HepG2 (cell line): ENCODE measurements around the gene TMEM255B. TPM values are rescaled to one million over a fixed set of nuclear protein-coding genes. Genes with fewer than 3 reads are reported as not detected.
"Not testable (repeated sequence)": the region's sequence is repeated elsewhere in the genome, so short reads cannot be mapped to it uniquely, and the experiment has no call there.

Source experiments
- ATAC-seq: fragments of 200-7000 bp; cut with Tn5 transposase; 3 replicates; pipeline ENCODE4 v1.9.1; 2020; ENCODE audit warnings: mild to moderate bottlenecking, moderate library complexity
- BruUV-seq: library from RNA; stranded (reverse); fragments of 400-500 nt; replicated peaks from 2 replicates; lab custom pipeline; 2021; lab: Mats Ljungman, UMichigan
- CTCF ChIA-PET: fragments of 300-600 bp; formaldehyde crosslinking; extraction: SDS; loops from one replicate; lab custom pipeline; 2021; ENCODE audit warnings: low total read pairs, inconsistent platforms, low intra/inter-chr PET ratio; lab: Yijun Ruan, JAX
- POLR2A ChIA-PET: fragments of 350-600 bp; sonication (Branson Sonifier 250); formaldehyde crosslinking; loops from one replicate; lab custom pipeline; 2020; ENCODE audit warnings: antibody characterized with exemption, inconsistent platforms; lab: Yijun Ruan, JAX
- DNase-seq: peaks from one replicate; pipeline ENCODE4 v3.0.0-alpha.2; 2015; ENCODE audit warnings: low spot score
- FAIRE-seq: peaks from 3 replicates; lab custom pipeline; 2011; peaks lifted over from hg19 to GRCh38; lab: Jason Lieb, UNC
- H2AFZ ChIP-seq: one replicate; pipeline ENCODE4 v1.6.1; 2011; ENCODE audit warnings: low read length, inconsistent platforms
- H3K27ac ChIP-seq: fragments of 300-600 bp; 3 replicates; pipeline ENCODE4 v1.8.0; 2011; ENCODE audit warnings: mixed run types, mild to moderate bottlenecking, mixed read lengths, low read length, inconsistent platforms; ENCODE audit not compliant: insufficient read depth; ENCODE audit errors: extremely low read length
- H3K27me3 ChIP-seq, 2 experiments: fragments of 200-600 bp in 1 of 2; 2 replicates in 1 of 2; 3 replicates in 1 of 2; pipeline versions ENCODE4 v1.6.0 to v1.8.0; 2011; ENCODE audit warnings: low read length in 2 of 2, mild to moderate bottlenecking in 2 of 2, moderate library complexity in 2 of 2, inconsistent platforms in 1 of 2; ENCODE audit not compliant: insufficient read depth in 2 of 2, control insufficient read depth in 1 of 2
- H3K36me3 ChIP-seq, 2 experiments: fragments of 200-600 bp in 1 of 2; replicated peaks in 1 of 2; 2 replicates in 1 of 2; 3 replicates in 1 of 2; pipeline versions ENCODE4 v1.5.1 to v1.8.0; 2011; ENCODE audit warnings: low read length in 2 of 2, inconsistent platforms in 1 of 2; ENCODE audit not compliant: insufficient read depth in 2 of 2, control insufficient read depth in 1 of 2
- H3K4me1 ChIP-seq: 2 replicates; pipeline ENCODE4 v1.5.1; 2012; ENCODE audit warnings: low read length, inconsistent platforms; ENCODE audit not compliant: insufficient read depth
- H3K4me2 ChIP-seq: 2 replicates; pipeline ENCODE4 v1.6.0; 2011; ENCODE audit warnings: low read depth, low read length, inconsistent platforms
- H3K4me3 ChIP-seq, 3 experiments: fragments of 200-600 bp in 1 of 3; sonication (generic), shearing (Covaris generic) in 1 of 3; replicated peaks in 1 of 3; 2 replicates each; pipeline ENCODE4 v1.5.1; 2011 to 2016; ENCODE audit warnings: low read length in 3 of 3, inconsistent platforms in 2 of 3, low read depth in 2 of 3, mild to moderate bottlenecking in 2 of 3, control low read depth in 1 of 3, mixed read lengths in 1 of 3; ENCODE audit not compliant: insufficient read depth in 1 of 3
- H3K79me2 ChIP-seq: one replicate; pipeline ENCODE4 v1.6.1; 2011; ENCODE audit warnings: low read length, inconsistent platforms; ENCODE audit not compliant: insufficient read depth
- H3K9ac ChIP-seq: 2 replicates; pipeline ENCODE4 v1.6.0; 2011; ENCODE audit warnings: mild to moderate bottlenecking, low read depth, low read length, inconsistent platforms; ENCODE audit not compliant: insufficient read depth
- H3K9me3 ChIP-seq: 2 replicates; pipeline ENCODE4 v1.5.1; 2012; ENCODE audit warnings: mild to moderate bottlenecking, low read length
- H4K20me1 ChIP-seq: 2 replicates; pipeline ENCODE4 v1.6.0; 2011; ENCODE audit warnings: inconsistent platforms, mild to moderate bottlenecking, low read length, moderate library complexity; ENCODE audit not compliant: insufficient read depth
- AKNA ChIP-seq: sonication (generic); formaldehyde crosslinking; IDR thresholded peaks from 2 replicates; pipeline ENCODE4 v1.4.0; 2020; ENCODE audit warnings: missing genetic modification reagents, borderline replicate concordance
- CENPBD1 ChIP-seq: sonication (generic); formaldehyde crosslinking; IDR thresholded peaks from 2 replicates; pipeline ENCODE4 v1.8.0; 2022; ENCODE audit warnings: missing genetic modification reagents, low read depth, mild to moderate bottlenecking, borderline replicate concordance
- LRRFIP1 ChIP-seq: sonication (generic); formaldehyde crosslinking; conservative IDR thresholded peaks from 2 replicates; pipeline ENCODE4 v1.4.0; 2020; ENCODE audit warnings: missing genetic modification reagents
- PHF8 ChIP-seq: sonication (generic); formaldehyde crosslinking; IDR thresholded peaks from 2 replicates; pipeline ENCODE4 v1.5.0; 2020; ENCODE audit warnings: missing genetic modification reagents
- YEATS4 ChIP-seq: sonication (generic); formaldehyde crosslinking; IDR thresholded peaks from 2 replicates; pipeline ENCODE4 v1.4.0; 2020; ENCODE audit warnings: missing genetic modification reagents, borderline replicate concordance
- ZBTB25 ChIP-seq: IDR thresholded peaks from 2 replicates; pipeline ENCODE4 v1.6.1; 2018; ENCODE audit warnings: missing genetic modification reagents
- ZNF546 ChIP-seq: sonication (generic); formaldehyde crosslinking; conservative IDR thresholded peaks from 2 replicates; pipeline ENCODE4 v1.8.1; 2023; ENCODE audit warnings: mild to moderate bottlenecking, missing genetic modification reagents
- WGBS: methylation state at CpG from one replicate; pipeline ENCODE4 v1.1.6; 2017; ENCODE audit warnings: low lambda C conversion rate; 5-methylcytosine and 5-hydroxymethylcytosine counted together
- in situ Hi-C: cut with HindIII; loops from 2 replicates; pipeline ENCODE4 v1.10.0; 2017; ENCODE audit warnings: low pct_unique_long_range_greater_than_20kb; ENCODE audit not compliant: extremely low pct_ligation_motif_present
- intact Hi-C: fragments of 100-400 bp; cut with micrococcal nuclease; formaldehyde crosslinking; loops from one replicate; pipeline ENCODE4 v1.10.0; 2022; ENCODE audit not compliant: unreplicated experiment
- polyA plus RNA-seq, 8 experiments: library from polyadenylated mRNA; depleted of rRNA in 3 of 8; stranded (reverse) in 7 of 8; unstranded in 1 of 8; fragments of >200 nt; fragmentation: Illumina TruSeq in 4 of 8; extraction: Trizol in 4 of 8; gene quantifications; 2 replicates each; pipeline versions ENCODE4 v1.2.1 to v1.2.3, GENCODE V29; 2011 to 2016; ENCODE audit warnings: low read depth in 4 of 8, missing spikeins in 1 of 8, mixed read lengths in 1 of 8; ENCODE audit not compliant: insufficient read depth in 1 of 8
- total RNA-seq, 5 experiments: library from RNA; depleted of rRNA; stranded (reverse); fragments of >200 nt; fragmentation: Illumina TruSeq; extraction: Trizol; gene quantifications; 2 replicates each; pipeline ENCODE4 v1.2.3, GENCODE V29; 2016; ENCODE audit warnings: low read depth in 1 of 5

Gene TMEM255B
- total and polyA plus RNA-seq, 2 of the 13 experiments (the other 11 are each of a cell fraction or from before 2014, with no cell fraction given) = not detected

GRCh38 chr13:113828282-113828825 is 69.3 kb downstream of the TMEM255B start (continued):
- no peak for TF ChIP-seq LRRFIP1 (CRISPR knock-in tag)
- no peak for TF ChIP-seq CENPBD1 (CRISPR knock-in tag)
- no peak for TF ChIP-seq AKNA (CRISPR knock-in tag)
- TF ChIP-seq ZNF546 (CRISPR knock-in tag) = no peak
- no peak for TF ChIP-seq ZBTB25 (CRISPR knock-in tag)
- no peak for TF ChIP-seq YEATS4
- TF ChIP-seq PHF8 (CRISPR knock-in tag) = no peak

- H3K4me2 ChIP-seq, CTCF ChIA-PET, H3K4me3 ChIP-seq, H3K4me1 ChIP-seq, in situ Hi-C loops, POLR2A ChIA-PET, H3K27ac ChIP-seq, H3K9ac ChIP-seq, intact Hi-C loops, H3K79me2 ChIP-seq, H4K20me1 ChIP-seq, H2AFZ ChIP-seq, FAIRE-seq, BruUV-seq, ATAC-seq, H3K27me3 ChIP-seq, H3K9me3 ChIP-seq, H3K36me3 ChIP-seq, DNase-seq: not testable (repeated sequence)
- 25% methylated on average over 11 of the region's 22 CpGs for WGBS
These were observed 71.5 kb downstream of the TMEM255B start for GRCh38 chr13:113830426-113830950.
